ENCODE data around the gene IFITM5. TPM values are rescaled to one million over a fixed set of nuclear protein-coding genes. Genes with fewer than 3 reads are reported as not detected.

IFITM5 gene
- total and polyA plus RNA-seq, 2 of the 4 experiments (the other 2 are of a cell fraction) = not detected

DNA sequence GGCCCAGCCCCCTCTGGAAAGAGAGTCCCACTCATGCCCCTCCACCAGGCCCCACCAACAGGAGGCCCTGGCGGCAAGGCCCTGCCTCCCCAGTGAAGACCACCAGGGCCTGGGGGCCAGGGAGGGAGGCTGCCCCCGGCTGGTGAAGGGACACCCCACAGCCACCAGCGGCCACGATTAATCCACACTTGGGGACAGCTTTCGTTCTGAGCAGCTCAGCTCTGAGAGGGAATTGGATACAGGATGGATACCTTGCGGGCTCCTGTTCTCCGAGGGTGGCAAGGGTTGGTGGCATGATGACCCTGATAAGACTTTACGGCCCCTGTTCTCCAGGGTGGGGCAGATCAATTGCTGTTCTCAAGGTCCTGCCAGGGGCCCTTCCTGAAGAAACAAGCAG lies 28.0 kb downstream of the IFITM5 start:
- dilution Hi-C loops (cut with HindIII; ENCODE audit: low sequenced_read_pairs, unreplicated experiment) (no loop called here), in situ Hi-C loops (cut with MboI; ENCODE audit: low sequenced_read_pairs) (no loop called here), intact Hi-C loops (cut with micrococcal nuclease) (no loop called here)
- no peak overlapping the region for H3K14ac ChIP-seq (replicated peaks; ENCODE audit: low read depth, low read length)
- no peaks in the 10 kb centered on the region for H3K36me3 ChIP-seq (ENCODE audit: control insufficient read depth, insufficient read depth, low read length)
- no peaks in the 10 kb centered on the region for H3K4me1 ChIP-seq (ENCODE audit: control insufficient read depth, insufficient read depth, low read length)
- TF ChIP-seq FOS (IDR thresholded peaks at IDR 0.05; ENCODE audit: low read depth, low read length) = no peak
- no peak for TF ChIP-seq CHD1 (IDR thresholded peaks at IDR 0.05; ENCODE audit: low read depth, low read length)
- no peak for TF ChIP-seq SMC3 (IDR thresholded peaks at IDR 0.05; ENCODE audit: low read depth, low read length)
- TF ChIP-seq CEBPB (IDR thresholded peaks at IDR 0.05; ENCODE audit: low read depth, low read length) = no peak
- peaks cover 42% of the 10 kb centered on the region for H3K27me3 ChIP-seq (ENCODE audit: control insufficient read depth, insufficient read depth, low read length)
- H3K9me1 ChIP-seq (ENCODE audit: insufficient read depth, low read length) = no peaks in the 10 kb centered on the region
- no peak overlapping the region for H2BK20ac ChIP-seq (ENCODE audit: low read depth, low read length)
- no TSS peak for BruUV-seq (replicated peaks)
- WGBS, 2 experiments (ENCODE audit: extremely low coverage in 2 of 2, insufficient read length in 1 of 2) = no CpG with 5 or more reads among the region's 8 CpGs
- H3K9ac ChIP-seq (ENCODE audit: low read depth, low read length) = no peak overlapping the region
- ATAC-seq (ENCODE audit: low read depth) = no peak
- no peak overlapping the region for H2AK9ac ChIP-seq (replicated peaks; ENCODE audit: low read depth, low read length, poor library complexity)
- no peak overlapping the region for H3K4me2 ChIP-seq (ENCODE audit: low read depth, low read length)
- peaks cover 2% of the 10 kb centered on the region; the same call in 1 of the 2 replicates for H3K9me3 ChIP-seq (ENCODE audit: control insufficient read depth, insufficient read depth, low read length)
- no peak overlapping the region for H4K5ac ChIP-seq (ENCODE audit: low read depth, low read length)
- no peaks in the 10 kb centered on the region for H3K79me1 ChIP-seq (ENCODE audit: low read depth in 1 of 2, low read length in 2 of 2)
- H3K4me3 ChIP-seq (ENCODE audit: insufficient read depth, low read depth, low read length) = no peak overlapping the region
- ChIA-PET POLR2A (ENCODE audit: unreplicated experiment) (no interaction called here), CTCF (no interaction called here)
- no peak for DNase-seq
- H3K18ac ChIP-seq (ENCODE audit: low read depth, low read length) = no peak overlapping the region
- H2AFZ ChIP-seq (replicated peaks; ENCODE audit: low read length, poor library complexity) = no peak overlapping the region
- H4K8ac ChIP-seq (ENCODE audit: low read depth in 2 of 2, low read length in 2 of 2) = no peak overlapping the region
- no peak overlapping the region for H3K4ac ChIP-seq (ENCODE audit: low read depth, low read length)
- H2BK120ac ChIP-seq (ENCODE audit: low read depth, low read length) = no peak overlapping the region
- H3K56ac ChIP-seq (ENCODE audit: extremely low read depth, insufficient read depth, low read length) = no peak overlapping the region
- no peaks in the 10 kb centered on the region for H4K20me1 ChIP-seq (ENCODE audit: insufficient read depth, low read length)
- H2AK5ac ChIP-seq (ENCODE audit: low read depth, low read length) = no peak overlapping the region
- H2BK5ac ChIP-seq (ENCODE audit: low read depth, low read length, poor library complexity, severe bottlenecking) = no peak overlapping the region
- no peak overlapping the region for H3K27ac ChIP-seq (ENCODE audit: insufficient read depth, low read length)
- no peak overlapping the region for H2BK15ac ChIP-seq (ENCODE audit: low read depth, low read length)
- no peak overlapping the region for H4K91ac ChIP-seq (ENCODE audit: insufficient read depth, low read depth, low read length)
- H3K23ac ChIP-seq (ENCODE audit: low read depth, low read length) = no peak overlapping the region
